Bronchial epithelial cell (primary cell): ENCODE measurements around the gene ACP7. TPM values are rescaled to one million over a fixed set of nuclear protein-coding genes. Genes with fewer than 3 reads are reported as not detected.
A peak's percentile ranks its signal among the peaks of the same experiment; 100 is the strongest.

Experiments used
- DNase-seq: peaks from one replicate; pipeline ENCODE4 v3.0.0-alpha.2; 2010; ENCODE audit warnings: low read depth
- FAIRE-seq: peaks from 2 replicates; lab custom pipeline; 2011; peaks lifted over from hg19 to GRCh38; lab: Jason Lieb, UNC
- H3K27me3 ChIP-seq: 2 replicates; pipeline ENCODE4 v1.5.1; 2011; ENCODE audit warnings: low read length; ENCODE audit not compliant: control insufficient read depth, insufficient read depth
- H3K36me3 ChIP-seq: 2 replicates; pipeline ENCODE4 v1.5.1; 2011; ENCODE audit warnings: low read length; ENCODE audit not compliant: control insufficient read depth, insufficient read depth
- H3K4me3 ChIP-seq: 2 replicates; pipeline ENCODE4 v1.5.1; 2011; ENCODE audit warnings: mild to moderate bottlenecking, low read depth, low read length, control low read depth
- total RNA-seq: library from RNA; depleted of rRNA; stranded (reverse); fragments of >200 nt; gene quantifications from 2 replicates; pipeline ENCODE4 v1.2.1, GENCODE V29; 2014
- TF ChIP-seq, protein P1 (sequence below): IDR thresholded peaks from 2 replicates; pipeline ENCODE4 v1.5.1; 2011; ENCODE audit warnings: mild to moderate bottlenecking, moderate library complexity, low read length, control low read depth, inconsistent platforms; ENCODE audit not compliant: insufficient read depth, severe bottlenecking

Gene ACP7
- total RNA-seq, 1 donor from 2014 or later: 0.53 TPM

DNA sequence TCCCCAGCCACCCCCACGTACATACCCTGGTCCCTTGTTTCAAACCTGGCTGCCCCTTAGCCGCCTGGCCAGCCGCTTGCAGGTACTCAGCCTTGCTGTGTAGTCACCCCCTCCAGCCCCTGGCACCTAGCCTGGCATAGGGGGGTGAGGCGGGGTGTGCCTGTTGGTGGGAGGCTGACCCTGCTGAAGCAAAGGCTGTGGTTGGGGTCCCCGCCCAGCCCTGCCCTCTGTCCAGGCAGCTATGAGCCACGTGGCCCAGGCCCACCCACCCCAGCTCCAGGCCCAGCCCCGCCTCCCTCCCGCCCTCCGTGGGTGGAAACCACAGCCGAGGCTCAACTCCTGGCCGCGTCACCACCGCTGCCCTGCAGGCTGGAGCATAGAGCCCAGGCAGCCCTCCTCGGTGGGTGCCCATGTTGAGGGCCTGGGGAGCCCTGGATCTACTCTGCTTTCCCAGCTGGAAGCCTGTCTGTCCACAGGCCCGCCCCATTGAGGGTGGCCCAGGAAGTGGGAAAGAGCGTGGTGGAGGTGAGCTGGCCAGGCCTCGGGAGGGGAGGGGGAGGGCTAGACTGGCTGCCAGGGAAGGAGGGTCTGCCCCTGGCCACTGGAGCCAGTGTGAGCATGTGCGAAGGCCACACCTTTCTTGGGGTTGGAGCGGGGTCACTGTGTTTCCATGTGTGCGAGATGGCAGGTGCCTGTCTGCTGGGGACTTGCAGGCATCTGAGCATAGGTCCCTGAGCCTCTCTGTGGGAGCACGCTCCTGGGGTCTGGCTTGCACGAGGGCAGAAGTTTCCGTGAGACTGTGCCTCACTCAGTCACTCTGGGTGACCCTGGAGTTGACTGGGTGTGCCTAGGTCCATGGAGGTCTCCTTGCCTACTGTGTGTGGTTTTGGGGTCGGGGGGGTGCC is 72.4 kb downstream of the ACP7 start:
- H3K4me3 ChIP-seq: peak overlapping the region; percentile 11
- H3K36me3 ChIP-seq: no peaks in the 10 kb centered on the region
- peak; percentile 73 for FAIRE-seq
- H3K27me3 ChIP-seq: no peaks in the 10 kb centered on the region
- TF ChIP-seq, protein P1, sequence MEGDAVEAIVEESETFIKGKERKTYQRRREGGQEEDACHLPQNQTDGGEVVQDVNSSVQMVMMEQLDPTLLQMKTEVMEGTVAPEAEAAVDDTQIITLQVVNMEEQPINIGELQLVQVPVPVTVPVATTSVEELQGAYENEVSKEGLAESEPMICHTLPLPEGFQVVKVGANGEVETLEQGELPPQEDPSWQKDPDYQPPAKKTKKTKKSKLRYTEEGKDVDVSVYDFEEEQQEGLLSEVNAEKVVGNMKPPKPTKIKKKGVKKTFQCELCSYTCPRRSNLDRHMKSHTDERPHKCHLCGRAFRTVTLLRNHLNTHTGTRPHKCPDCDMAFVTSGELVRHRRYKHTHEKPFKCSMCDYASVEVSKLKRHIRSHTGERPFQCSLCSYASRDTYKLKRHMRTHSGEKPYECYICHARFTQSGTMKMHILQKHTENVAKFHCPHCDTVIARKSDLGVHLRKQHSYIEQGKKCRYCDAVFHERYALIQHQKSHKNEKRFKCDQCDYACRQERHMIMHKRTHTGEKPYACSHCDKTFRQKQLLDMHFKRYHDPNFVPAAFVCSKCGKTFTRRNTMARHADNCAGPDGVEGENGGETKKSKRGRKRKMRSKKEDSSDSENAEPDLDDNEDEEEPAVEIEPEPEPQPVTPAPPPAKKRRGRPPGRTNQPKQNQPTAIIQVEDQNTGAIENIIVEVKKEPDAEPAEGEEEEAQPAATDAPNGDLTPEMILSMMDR: no peak
- DNase-seq: peak; percentile 11

DNA sequence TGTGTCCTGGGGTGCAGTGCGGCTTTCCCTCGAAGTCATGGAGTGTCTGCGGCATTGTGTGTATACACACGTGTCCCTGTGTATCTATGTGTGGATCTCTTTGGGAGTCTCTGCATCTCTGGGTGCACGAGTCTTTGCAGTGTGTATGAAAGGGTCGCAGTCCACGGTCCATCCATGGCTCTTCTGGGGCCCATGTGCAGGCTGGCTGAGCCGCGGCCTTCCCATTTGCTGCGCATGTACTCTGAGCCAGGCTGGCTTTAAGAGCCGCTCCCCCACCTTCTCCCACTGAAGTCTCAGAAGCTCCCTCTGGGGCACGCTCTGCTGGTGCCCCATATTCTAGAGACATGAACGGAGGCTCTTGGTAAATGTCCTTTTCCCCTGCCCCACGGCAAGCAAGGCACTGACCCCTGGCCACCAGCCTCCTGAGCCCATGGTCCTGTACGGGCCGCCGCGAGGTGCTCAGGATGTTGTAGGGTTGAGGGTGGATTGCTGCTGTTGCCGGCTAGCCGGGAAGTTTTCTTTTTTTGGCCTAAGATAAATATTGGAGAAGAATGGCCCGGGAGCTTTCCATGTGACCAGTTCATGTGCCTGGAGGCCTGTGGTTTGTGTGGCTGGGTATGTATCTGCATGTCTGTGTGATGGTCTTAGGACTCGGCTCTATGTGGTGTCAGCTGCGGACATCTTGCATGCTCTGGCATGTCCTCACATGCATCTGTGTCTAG is 73.3 kb downstream of the ACP7 start:
- no peak for FAIRE-seq
- DNase-seq: no peak
- TF ChIP-seq, protein P1: no peak
- Histone ChIP-seq H3K27me3 (no peaks in the 10 kb centered on the region), H3K36me3 (no peaks in the 10 kb centered on the region), H3K4me3 (no peak overlapping the region)

DNA sequence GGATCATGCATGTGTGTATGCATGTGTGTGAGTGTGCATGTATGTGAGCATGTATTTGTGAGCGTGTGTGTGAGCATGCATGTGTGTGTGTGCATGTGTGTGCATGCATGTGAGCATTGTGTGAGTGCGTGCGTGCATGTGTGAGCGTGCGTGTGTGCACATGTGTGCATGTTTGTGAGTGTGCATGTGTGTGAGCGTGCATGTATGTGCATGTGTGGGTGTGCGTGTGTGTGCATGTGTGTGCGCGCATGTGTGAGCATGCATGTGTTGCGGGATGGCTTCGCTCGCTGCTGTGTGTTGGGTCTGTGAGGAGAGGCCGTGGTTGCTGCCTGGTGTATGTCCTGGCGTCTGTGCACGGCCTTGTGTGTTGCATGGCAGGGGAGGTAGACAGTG is 73.8 kb downstream of the ACP7 start:
- FAIRE-seq (peak; percentile 99), DNase-seq (no peak)
- TF ChIP-seq, protein P1: no peak
- no peak overlapping the region for H3K4me3 ChIP-seq
- H3K36me3 ChIP-seq: no peaks in the 10 kb centered on the region
- no peaks in the 10 kb centered on the region for H3K27me3 ChIP-seq

DNA sequence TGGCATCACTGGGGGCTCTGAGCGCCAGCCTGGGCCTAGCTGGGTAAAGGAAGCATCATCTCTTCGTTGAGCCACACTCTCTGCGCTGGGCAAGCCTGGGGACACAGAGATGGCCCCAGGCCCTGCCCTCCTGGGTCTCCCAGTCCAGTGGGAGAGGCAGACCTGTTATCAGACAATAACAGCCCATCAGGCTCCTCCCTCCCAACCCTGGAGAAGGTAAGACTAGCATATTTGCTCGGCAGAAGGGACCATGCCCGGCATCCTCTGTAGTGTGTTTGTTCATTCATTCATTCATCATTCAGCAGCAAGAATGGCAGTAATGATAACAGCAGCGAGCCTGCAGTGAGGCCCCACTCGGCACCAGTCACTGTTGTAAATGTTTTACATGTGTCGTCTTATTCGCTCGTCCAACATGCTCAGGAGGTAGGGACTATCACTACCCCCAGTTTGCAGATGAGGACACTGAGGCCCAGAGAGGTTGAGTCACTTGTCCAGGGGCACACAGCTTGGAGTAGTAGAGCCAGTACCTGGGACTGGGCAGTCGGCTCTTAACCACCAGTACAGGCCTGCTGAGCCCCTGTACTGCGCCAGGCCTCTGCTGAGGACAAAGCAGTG is 74.6 kb downstream of the ACP7 start:
- Histone ChIP-seq H3K36me3 (no peaks in the 10 kb centered on the region), H3K27me3 (no peaks in the 10 kb centered on the region), H3K4me3 (no peak overlapping the region)
- DNase-seq (no peak), FAIRE-seq (peak; percentile 73)
- TF ChIP-seq, protein P1: no peak

DNA sequence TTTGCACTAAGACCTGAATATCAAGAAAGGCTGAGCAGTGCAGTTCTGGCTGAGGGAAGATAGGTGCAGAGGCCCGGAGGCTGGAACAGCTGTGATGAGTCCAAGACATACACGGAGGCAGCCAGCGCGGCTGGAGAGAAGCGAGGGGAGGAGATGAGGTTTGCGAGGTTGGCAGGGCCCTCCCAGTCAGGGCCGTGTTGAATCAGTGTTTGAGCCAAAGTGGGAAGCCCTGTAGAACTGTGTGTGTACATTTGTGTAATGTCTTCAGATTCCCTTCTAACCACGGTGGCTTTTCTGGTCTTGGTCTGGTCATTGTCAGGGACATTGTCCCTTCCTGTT is 76.3 kb downstream of the ACP7 start:
- Histone ChIP-seq H3K27me3 (no peaks in the 10 kb centered on the region), H3K36me3 (no peaks in the 10 kb centered on the region), H3K4me3 (no peak overlapping the region)
- DNase-seq (peak; percentile 29), FAIRE-seq (peak; percentile 92)
- TF ChIP-seq, protein P1: no peak

Other genes starting within 250 kb of the ACP7 start
- 172 and 246 TPM in 2 replicates for gene HNRNPL, start 234.4 kb upstream of the ACP7 start, total RNA-seq
- 8.7 and 12.3 TPM in 2 replicates for gene RINL, start 206.1 kb upstream of the ACP7 start, total RNA-seq
- gene SIRT2, start 184.8 kb upstream of the ACP7 start, total RNA-seq: 41.3 and 44.7 TPM in 2 replicates
- 23.2 and 25.9 TPM in 2 replicates for gene NFKBIB, start 184.4 kb upstream of the ACP7 start, total RNA-seq
- 0.13 TPM in 1 of 2 replicates, not detected in the other for gene CCER2, start 172.2 kb upstream of the ACP7 start, total RNA-seq
- 5.4 and 8.2 TPM in 2 replicates for gene SARS2, start 153.6 kb upstream of the ACP7 start, total RNA-seq
- gene MRPS12, start 153.4 kb upstream of the ACP7 start, total RNA-seq: 56.5 and 62.4 TPM in 2 replicates
- gene FBXO17, start 108.6 kb upstream of the ACP7 start, total RNA-seq: 5.0 and 11.6 TPM in 2 replicates
- gene FBXO27, start 51.8 kb upstream of the ACP7 start, total RNA-seq: 5.3 and 5.8 TPM in 2 replicates
- 4.5 and 6.8 TPM in 2 replicates for gene PAK4, start 41.4 kb downstream of the ACP7 start, total RNA-seq
- 9.5 and 22.4 TPM in 2 replicates for gene NCCRP1, start 112.6 kb downstream of the ACP7 start, total RNA-seq
- gene SYCN, start 119.9 kb downstream of the ACP7 start, total RNA-seq: not detected in 2 replicates
- gene IFNL3, start 160.6 kb downstream of the ACP7 start, total RNA-seq: not detected in 2 replicates
- gene IFNL4, start 164.5 kb downstream of the ACP7 start, total RNA-seq: not detected in 2 replicates
- not detected in 2 replicates for gene IFNL2, start 184.0 kb downstream of the ACP7 start, total RNA-seq
- gene IFNL1, start 212.0 kb downstream of the ACP7 start, total RNA-seq: not detected in 2 replicates
- under 0.01 TPM in 2 replicates for gene LRFN1, start 236.5 kb downstream of the ACP7 start, total RNA-seq